Astrocyte of the cerebellum (primary cell): ENCODE measurements around the gene ADAMTSL3.

Experiments
- DNase-seq: peaks from one replicate; pipeline ENCODE4 v3.0.0-alpha.2; 2011; ENCODE audit warnings: low read depth
- H3K4me3 ChIP-seq: 2 replicates; pipeline ENCODE4 v1.5.1; 2011; ENCODE audit warnings: mild to moderate bottlenecking, low read depth, low read length, moderate library complexity
- CTCF ChIP-seq: IDR thresholded peaks from 2 replicates; pipeline ENCODE4 v1.5.1; 2012; ENCODE audit warnings: low read length, low read depth, moderate library complexity, mild to moderate bottlenecking; ENCODE audit errors: missing control alignments
- in situ Hi-C: cut with HindIII; loops from 2 replicates; pipeline ENCODE4 v1.10.0; 2017; ENCODE audit warnings: low sequenced_read_pairs

Gene ADAMTSL3

DNA sequence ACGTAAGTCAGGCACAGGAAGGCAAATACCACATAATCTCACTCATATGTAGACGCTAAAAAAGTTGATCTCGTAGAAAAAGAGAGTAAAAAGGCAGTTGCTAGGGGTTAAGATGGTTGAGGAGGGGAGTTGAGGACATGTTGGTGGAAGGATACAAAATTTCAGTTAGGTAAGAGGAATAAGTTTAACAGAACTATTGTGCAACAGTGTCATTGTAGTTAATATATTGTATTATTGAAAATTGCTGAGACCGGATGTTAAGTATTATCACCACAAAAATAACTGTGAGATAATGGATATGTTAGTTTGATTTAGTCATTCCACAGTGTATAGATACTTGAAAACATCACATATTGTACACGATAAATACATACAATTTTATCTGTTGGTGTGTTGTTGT is 139.1 kb downstream of the ADAMTSL3 start:
- no peak overlapping the region for H3K4me3 ChIP-seq
- in situ Hi-C loops = no loop called here
- no peak for DNase-seq
- no peak for TF ChIP-seq CTCF

GRCh38 chr15:83794209-83794608 is 140.3 kb downstream of the ADAMTSL3 start:
- in situ Hi-C loops = no loop called here
- TF ChIP-seq CTCF = no peak
- H3K4me3 ChIP-seq = no peak overlapping the region
- DNase-seq = no peak

DNA sequence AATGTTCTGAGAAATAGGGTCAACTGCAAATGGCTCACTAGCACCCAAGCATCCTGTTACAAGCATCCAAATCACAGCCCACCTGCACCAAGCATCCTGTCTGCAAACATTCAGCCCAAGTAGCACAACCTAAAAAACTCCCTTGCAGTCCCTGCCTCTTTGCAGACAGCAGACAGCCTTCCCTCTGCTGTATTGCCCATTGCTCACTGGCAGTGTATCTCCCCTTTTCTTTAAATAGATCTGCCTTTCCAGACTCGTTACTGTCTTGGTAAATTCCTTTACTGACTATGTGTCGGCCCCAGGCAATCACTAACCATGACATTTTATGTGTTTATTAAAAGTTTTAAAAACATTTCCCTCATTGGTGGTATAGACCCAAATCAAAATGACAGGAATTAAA is 155.4 kb downstream of the ADAMTSL3 start:
- DNase-seq = no peak
- in situ Hi-C loops = no loop called here
- H3K4me3 ChIP-seq = no peak overlapping the region
- TF ChIP-seq CTCF = no peak

DNA sequence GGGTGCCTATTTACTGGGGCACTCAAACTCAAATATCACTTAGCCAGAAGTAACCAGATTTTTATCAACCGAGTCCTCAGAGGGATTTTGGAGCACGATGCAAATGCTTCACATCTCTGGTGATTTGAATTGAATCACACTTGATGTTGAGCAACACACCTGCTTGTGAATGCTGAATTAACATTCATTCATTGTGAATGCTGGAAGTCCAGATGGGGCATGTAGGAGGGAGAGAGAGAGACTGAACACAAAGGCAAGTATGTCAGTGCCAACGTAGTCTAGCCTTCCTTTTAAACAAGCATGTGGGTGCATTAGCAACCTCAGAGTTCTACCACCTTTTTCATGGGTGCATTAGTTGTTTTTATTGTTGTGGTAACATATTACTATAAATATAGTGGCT is 156.2 kb downstream of the ADAMTSL3 start:
- no peak for TF ChIP-seq CTCF
- no peak overlapping the region for H3K4me3 ChIP-seq
- in situ Hi-C loops = no loop called here
- no peak for DNase-seq

GRCh38 chr15:83813682-83814081 is 159.8 kb downstream of the ADAMTSL3 start:
- in situ Hi-C loops = no loop called here

GRCh38 chr15:83815506-83815905 is 161.6 kb downstream of the ADAMTSL3 start:
- in situ Hi-C loops = no loop called here
- H3K4me3 ChIP-seq = no peak overlapping the region
- no peak for DNase-seq
- TF ChIP-seq CTCF = no peak

More at GRCh38 chr15:83813682-83814081, 159.8 kb downstream of the ADAMTSL3 start:
- no peak overlapping the region for H3K4me3 ChIP-seq
- TF ChIP-seq CTCF = no peak
- DNase-seq = no peak
